Gastroesophageal sphincter (tissue), 4 donors: ENCODE measurements around the gene XPNPEP1. TPM values are rescaled to one million over a fixed set of nuclear protein-coding genes. Genes with fewer than 3 reads are reported as not detected.

Source experiments
- ATAC-seq: fragments of 150-250 bp; one replicate; pipeline ENCODE4 v1.9.1; 2016; ENCODE audit warnings: mild to moderate bottlenecking, moderate library complexity
- H3K27ac ChIP-seq, 4 donors: fragments of 200-600 bp; sonication (generic) in 3 of 4; 1 replicate in 3 of 4; 2 replicates in 1 of 4; pipeline ENCODE4 v1.5.1; 2016 to 2019
- H3K27me3 ChIP-seq: fragments of 200-600 bp; sonication (generic); one replicate; pipeline ENCODE4 v1.5.1; 2019
- H3K36me3 ChIP-seq, 2 donors: fragments of 200-600 bp; sonication (generic); one replicate each; pipeline ENCODE4 v1.5.1; 2019; ENCODE audit warnings: control low read depth in 1 of 2
- H3K4me1 ChIP-seq, 3 donors: fragments of 200-600 bp; sonication (generic); 1 replicate in 2 of 3; 2 replicates in 1 of 3; pipeline ENCODE4 v1.5.1; 2016 to 2019; ENCODE audit warnings: control low read depth in 2 of 3
- H3K4me3 ChIP-seq, 2 donors: fragments of 200-600 bp; sonication (generic); one replicate each; pipeline ENCODE4 v1.5.1; 2019; ENCODE audit warnings: mild to moderate bottlenecking in 1 of 2, moderate library complexity in 1 of 2
- H3K9me3 ChIP-seq, 3 donors: fragments of 200-600 bp; sonication (generic); one replicate each; pipeline ENCODE4 v1.5.1; 2017 to 2019; ENCODE audit warnings: control low read depth in 2 of 3
- CTCF ChIP-seq, 4 experiments: fragments of 200-600 bp in 2 of 4; fragments of 450-650 bp in 2 of 4; sonication (generic) in 1 of 4; IDR thresholded peaks; one replicate each; pipeline ENCODE4 v1.5.1; 2017 to 2019; ENCODE audit warnings: antibody characterized with exemption in 4 of 4, mild to moderate bottlenecking in 2 of 4, moderate library complexity in 2 of 4
- EP300 ChIP-seq: sonication (generic); formaldehyde crosslinking; IDR thresholded peaks from one replicate; pipeline ENCODE4 v1.6.1; 2017; ENCODE audit warnings: antibody characterized with exemption, mild to moderate bottlenecking
- POLR2A ChIP-seq, 2 donors: fragments of 450-650 bp; IDR thresholded peaks; one replicate each; pipeline ENCODE4 v1.6.1; 2017; ENCODE audit warnings: antibody characterized with exemption in 2 of 2, mild to moderate bottlenecking in 2 of 2, moderate library complexity in 1 of 2
- POLR2AphosphoS5 ChIP-seq: sonication (generic); formaldehyde crosslinking; IDR thresholded peaks from one replicate; pipeline ENCODE4 v1.6.1; 2017; ENCODE audit warnings: antibody characterized with exemption
- WGBS, 2 donors: methylation state at CpG; one replicate each; pipeline ENCODE4 v1.1.5; 2018; ENCODE audit warnings: low coverage in 1 of 2; 5-methylcytosine and 5-hydroxymethylcytosine counted together
- total RNA-seq, 4 donors: library from RNA; depleted of rRNA; stranded (reverse); fragments of >200 nt; gene quantifications; one replicate each; pipeline ENCODE4 v1.1.0, GENCODE V29; 2016

Gene XPNPEP1
- total RNA-seq, 4 donors from 2014 or later = 35.5 to 58.0 (median 52.1) TPM

- no peaks in the 10 kb centered on the region for H3K27me3 ChIP-seq
- 91 to 100% methylated on average over 2 of the region's 2 CpGs for WGBS, 2 donors
- ATAC-seq = no peak
- no peak overlapping the region for H3K4me3 ChIP-seq
- no peak for TF ChIP-seq POLR2A (IDR thresholded peaks at IDR 0.05)
- H3K27ac ChIP-seq = no peak overlapping the region
- H3K9me3 ChIP-seq = no peaks in the 10 kb centered on the region
- H3K4me1 ChIP-seq = peaks cover 0 to 33% (median 10%) of the 10 kb centered on the region in 3 donors
- H3K36me3 ChIP-seq = peaks cover 0 to 38% of the 10 kb centered on the region in 2 donors
Observed at GRCh38 chr10:109904397-109904796, 18.9 kb downstream of the XPNPEP1 start.

DNA sequence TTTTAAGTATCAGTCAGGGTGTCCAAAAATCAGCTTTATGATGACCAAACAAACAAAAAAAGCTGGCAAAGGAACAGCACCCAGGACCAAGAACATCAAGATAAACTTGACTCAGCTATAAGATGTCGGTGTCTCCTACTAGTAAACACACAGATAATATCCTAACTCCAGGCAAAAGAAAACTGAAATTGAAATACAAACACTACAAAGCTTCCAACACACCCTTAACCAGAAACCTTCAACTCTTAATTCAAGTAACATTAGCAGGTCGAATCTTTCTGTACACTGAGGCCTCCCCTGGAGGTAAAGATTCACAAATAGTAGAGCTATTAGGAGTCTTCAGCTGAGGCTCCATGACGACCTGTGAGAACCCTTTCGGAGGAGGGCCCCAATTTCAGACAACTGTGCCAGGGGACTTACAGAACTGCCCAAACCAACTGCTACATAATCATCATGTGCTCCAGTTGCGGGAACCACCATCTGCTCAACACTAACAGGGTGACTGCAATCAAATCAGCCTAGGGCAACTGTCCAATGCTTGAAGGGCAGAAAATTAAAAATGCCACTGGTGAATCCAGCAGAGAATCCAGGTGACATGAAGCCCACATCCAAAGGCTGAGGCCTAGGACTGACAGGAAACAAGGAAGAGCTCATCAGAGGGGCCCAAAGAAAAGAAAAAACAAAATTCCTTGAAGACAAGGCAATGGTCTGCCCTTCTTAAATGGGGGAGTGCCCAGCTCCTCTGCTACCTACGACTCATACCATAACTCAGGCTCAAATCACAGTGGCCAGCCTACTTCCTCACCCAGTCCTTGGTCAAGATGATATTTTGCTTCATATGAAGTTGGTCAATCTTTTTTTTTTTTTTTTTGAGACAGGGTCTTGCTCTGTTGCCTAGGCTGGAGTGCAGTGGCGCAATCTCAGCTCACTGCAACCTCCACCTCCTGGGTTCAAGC lies 20.0 kb downstream of the XPNPEP1 start:
- peaks cover 0 to 44% (median 20%) of the 10 kb centered on the region in 3 donors for H3K4me1 ChIP-seq
- peaks cover 0 to 31% of the 10 kb centered on the region in 2 donors for H3K36me3 ChIP-seq
- no peak for TF ChIP-seq POLR2AphosphoS5
- no peak for TF ChIP-seq POLR2A (IDR thresholded peaks at IDR 0.05)
- H3K4me3 ChIP-seq = no peak overlapping the region
- ATAC-seq = no peak
- H3K9me3 ChIP-seq = no peaks in the 10 kb centered on the region
- H3K27ac ChIP-seq = peak overlapping the region; percentile 21 to 47 (median 32)
- no peaks in the 10 kb centered on the region for H3K27me3 ChIP-seq
- WGBS, 2 donors = 52 to 75% methylated on average over 5 to 6 of the region's 7 CpGs

DNA sequence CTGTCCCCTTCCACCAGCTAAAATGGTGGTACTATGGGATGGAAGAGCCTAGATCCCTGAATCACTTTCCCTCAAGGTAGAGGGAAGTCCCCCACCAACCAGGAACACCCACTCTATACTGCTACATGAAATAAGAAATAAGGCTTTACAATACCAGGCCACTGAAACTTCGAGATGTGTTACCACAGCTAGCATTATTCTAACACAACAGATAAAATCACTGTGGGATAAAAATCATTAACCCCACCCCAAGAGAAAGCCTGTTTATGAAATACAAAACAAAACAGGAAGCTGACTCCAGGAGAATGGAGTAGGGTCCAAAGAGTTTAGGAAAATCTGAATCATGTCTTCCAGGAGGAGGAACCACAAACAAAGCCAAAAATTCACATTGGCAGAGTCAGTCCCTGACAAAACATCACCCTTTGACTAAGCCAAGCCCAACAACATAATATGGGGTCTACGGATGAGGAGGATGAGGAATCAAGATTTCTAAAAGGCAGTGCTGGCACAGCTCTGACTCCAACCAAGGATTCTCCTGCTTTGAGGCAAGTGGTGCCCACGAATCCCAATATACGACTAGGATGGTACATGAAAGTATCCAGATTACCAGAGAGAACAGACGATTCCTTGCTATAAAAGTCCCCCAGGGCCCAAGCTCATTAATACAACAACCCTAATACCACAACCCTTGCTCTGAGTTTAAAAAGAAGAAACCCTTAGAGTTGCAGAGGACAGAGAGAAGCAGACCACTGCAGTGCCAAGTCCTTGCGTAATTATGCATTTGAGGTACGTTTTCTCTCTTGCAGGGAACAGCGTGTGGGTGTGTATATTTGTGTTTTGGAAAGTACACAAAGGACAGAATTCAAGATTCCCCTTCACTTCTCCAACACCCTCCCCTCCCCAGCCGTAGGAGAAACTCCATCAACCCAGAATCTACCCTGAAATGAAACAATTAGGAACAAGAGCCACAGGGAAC lies 23.7 kb downstream of the XPNPEP1 start:
- H3K36me3 ChIP-seq = peaks cover 0 to under 1% of the 10 kb centered on the region in 2 donors
- peaks cover 13 to 72% (median 33%) of the 10 kb centered on the region in 3 donors for H3K4me1 ChIP-seq
- TF ChIP-seq POLR2A (IDR thresholded peaks at IDR 0.05) (no peak), POLR2AphosphoS5 (peak; percentile 64), CTCF (IDR thresholded peaks at IDR 0.05) (no peak), EP300 (no peak)
- peak overlapping the region; percentile 45 to 78 (median 71) for H3K27ac ChIP-seq
- WGBS, 2 donors = 59 to 61% methylated on average over 5 to 9 of the region's 9 CpGs
- no peak overlapping the region for H3K4me3 ChIP-seq
- H3K9me3 ChIP-seq = no peaks in the 10 kb centered on the region
- ATAC-seq = peak; percentile 80
- H3K27me3 ChIP-seq = no peaks in the 10 kb centered on the region

DNA sequence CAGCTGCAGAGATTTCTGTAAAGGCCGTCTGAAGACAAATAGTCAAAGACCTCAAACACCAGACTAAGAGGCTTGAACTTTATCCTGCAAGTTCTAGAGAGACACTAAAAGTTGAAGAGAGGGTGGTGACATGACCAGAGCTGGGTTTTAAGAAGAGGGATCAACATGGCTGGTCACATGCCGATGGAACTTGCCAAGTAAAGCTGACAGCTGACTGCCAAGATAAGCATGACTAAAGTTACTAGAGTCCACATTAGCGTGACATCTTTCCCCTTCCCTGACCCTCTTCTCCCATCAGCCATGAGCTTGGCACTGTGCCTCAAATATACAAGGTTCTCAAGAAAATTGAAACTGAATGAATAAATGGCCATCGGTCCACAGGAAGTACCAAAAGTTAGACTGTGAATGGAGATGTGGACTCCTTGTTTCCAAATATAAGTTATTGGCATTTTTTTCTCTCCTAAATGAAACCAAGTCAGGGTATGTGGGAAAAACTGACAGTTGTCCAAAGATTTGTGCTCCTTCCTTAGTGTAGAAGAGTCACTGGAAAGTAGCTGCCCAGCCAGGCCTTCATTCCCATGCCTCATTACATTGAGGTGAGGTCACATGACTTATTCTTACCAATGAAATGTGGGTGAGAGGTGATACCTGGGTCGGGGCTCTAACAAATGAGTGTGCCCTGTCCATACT lies 24.5 kb downstream of the XPNPEP1 start:
- TF ChIP-seq POLR2AphosphoS5 (no peak), CTCF (IDR thresholded peaks at IDR 0.05) (no peak), EP300 (no peak), POLR2A (IDR thresholded peaks at IDR 0.05) (no peak)
- Histone ChIP-seq H3K36me3 (no peaks in the 10 kb centered on the region), H3K4me3 (no peak overlapping the region), H3K27me3 (no peaks in the 10 kb centered on the region), H3K9me3 (no peaks in the 10 kb centered on the region), H3K27ac (peak overlapping the region; percentile 45 to 78 (median 71)), H3K4me1 (peaks cover 13 to 78% (median 39%) of the 10 kb centered on the region in 3 donors)
- no peak for ATAC-seq
- WGBS, 2 donors = 79 to 85% methylated on average over 5 of the region's 5 CpGs

DNA sequence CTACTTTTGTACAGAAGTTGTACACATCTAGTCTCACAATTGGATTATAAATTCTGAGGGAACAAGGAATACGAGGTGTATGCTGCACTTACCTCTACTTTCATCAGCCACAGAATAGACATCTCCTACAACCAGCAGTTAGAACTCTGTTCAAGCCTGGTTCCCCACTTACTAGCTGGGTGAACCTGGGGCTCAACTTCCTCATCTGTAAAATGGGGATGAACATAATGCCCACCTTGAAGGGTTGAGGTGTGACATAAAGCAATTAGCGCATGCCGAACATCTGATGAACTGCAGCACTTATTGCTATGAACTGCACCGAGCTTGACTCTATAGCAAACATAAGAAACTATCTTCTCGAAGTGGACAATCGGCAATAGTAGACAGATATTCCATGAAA lies 25.3 kb downstream of the XPNPEP1 start:
- peak overlapping the region in 2 of 4 donors; percentile 68 to 72 for H3K27ac ChIP-seq
- no peaks in the 10 kb centered on the region for H3K9me3 ChIP-seq
- H3K36me3 ChIP-seq = no peaks in the 10 kb centered on the region
- H3K27me3 ChIP-seq = no peaks in the 10 kb centered on the region
- H3K4me3 ChIP-seq = no peak overlapping the region
- 100% methylated on average over 5 to 6 of the region's 6 CpGs for WGBS, 2 donors
- ATAC-seq = no peak
- no peak for TF ChIP-seq EP300
- TF ChIP-seq POLR2AphosphoS5 = no peak
- TF ChIP-seq CTCF (IDR thresholded peaks at IDR 0.05) = no peak
- no peak for TF ChIP-seq POLR2A (IDR thresholded peaks at IDR 0.05)
- H3K4me1 ChIP-seq = peaks cover 13 to 78% (median 44%) of the 10 kb centered on the region in 3 donors
